GM23338 (cell line): ENCODE results near the gene PRRT1. TPM values are rescaled to one million over a fixed set of nuclear protein-coding genes. Genes with fewer than 3 reads are reported as not detected.

ENCODE experiments used
- ATAC-seq: fragments of 200-7000 bp; cut with Tn5 transposase; 3 replicates; pipeline ENCODE4 v1.9.1; 2020
- DNase-seq: peaks from one replicate; pipeline ENCODE4 v3.0.0-alpha.2; 2015; ENCODE audit warnings: low spot score
- H2AFZ ChIP-seq: fragments of 200-600 bp; sonication (generic); 2 replicates; pipeline ENCODE4 v1.8.0; 2016; ENCODE audit warnings: antibody characterized with exemption, mild to moderate bottlenecking, moderate library complexity
- H3F3A ChIP-seq: fragments of 200-600 bp; sonication (generic); replicated peaks from 2 replicates; pipeline ENCODE4 v1.8.0; 2017; ENCODE audit warnings: antibody characterized with exemption, mixed run types, low read depth
- H3K27ac ChIP-seq: fragments of 200-600 bp; sonication (generic); 2 replicates; pipeline ENCODE4 v1.6.1; 2016; ENCODE audit warnings: low read depth
- H3K27me3 ChIP-seq: fragments of 200-600 bp; sonication (generic); 2 replicates; pipeline ENCODE4 v1.8.0; 2016; ENCODE audit warnings: mild to moderate bottlenecking, mixed run types, moderate library complexity; ENCODE audit not compliant: insufficient read depth
- H3K36me3 ChIP-seq: fragments of 200-600 bp; sonication (generic); 2 replicates; pipeline ENCODE4 v1.8.0; 2016; ENCODE audit warnings: mild to moderate bottlenecking; ENCODE audit not compliant: insufficient read depth
- H3K4me1 ChIP-seq: fragments of 200-600 bp; sonication (generic); 2 replicates; pipeline ENCODE4 v1.8.0; 2016; ENCODE audit warnings: mild to moderate bottlenecking, moderate library complexity; ENCODE audit not compliant: insufficient read depth
- H3K4me2 ChIP-seq: fragments of 200-600 bp; sonication (generic); 2 replicates; pipeline ENCODE4 v1.7.1; 2017; ENCODE audit warnings: mixed run types
- H3K4me3 ChIP-seq: fragments of 200-600 bp; sonication (generic); 2 replicates; pipeline ENCODE4 v1.6.1; 2016; ENCODE audit warnings: mixed run types
- H3K79me2 ChIP-seq: fragments of 200-600 bp; sonication (generic); replicated peaks from 2 replicates; pipeline ENCODE4 v1.8.0; 2017; ENCODE audit warnings: mild to moderate bottlenecking; ENCODE audit not compliant: insufficient read depth
- H3K9me2 ChIP-seq: fragments of 200-600 bp; sonication (generic); 2 replicates; pipeline ENCODE4 v1.8.0; 2017; ENCODE audit not compliant: insufficient read depth
- H4K20me1 ChIP-seq: fragments of 200-600 bp; sonication (generic); replicated peaks from 2 replicates; pipeline ENCODE4 v1.8.0; 2017; ENCODE audit warnings: mild to moderate bottlenecking; ENCODE audit not compliant: insufficient read depth
- H3K27ac Mint-ChIP-seq: 2 replicates; pipeline ENCODE4 v1.8.0; 2020; ENCODE audit warnings: inconsistent platforms, mild to moderate bottlenecking, moderate library complexity, mixed read lengths
- H3K27me3 Mint-ChIP-seq: 3 replicates; pipeline ENCODE4 v1.8.0; 2022; ENCODE audit warnings: low read depth, mild to moderate bottlenecking, moderate library complexity, mixed read lengths, inconsistent platforms; ENCODE audit not compliant: insufficient read depth, poor library complexity
- H3K36me3 Mint-ChIP-seq: 3 replicates; pipeline ENCODE4 v1.8.0; 2021; ENCODE audit warnings: low read depth, mild to moderate bottlenecking, inconsistent platforms, moderate library complexity, mixed read lengths
- H3K4me1 Mint-ChIP-seq: 3 replicates; pipeline ENCODE4 v1.8.0; 2020; ENCODE audit warnings: mild to moderate bottlenecking, inconsistent platforms, mixed read lengths
- H3K4me3 Mint-ChIP-seq: 3 replicates; pipeline ENCODE4 v1.8.0; 2021; ENCODE audit warnings: moderate library complexity, mild to moderate bottlenecking, inconsistent platforms, mixed read lengths
- H3K9me3 Mint-ChIP-seq: 3 replicates; pipeline ENCODE4 v1.8.0; 2020; ENCODE audit warnings: moderate library complexity, mild to moderate bottlenecking, inconsistent platforms, mixed read lengths
- CTCF ChIP-seq, 2 experiments: fragments of 200-600 bp in 1 of 2; sonication (generic) in 1 of 2; conservative IDR thresholded peaks; 2 replicates each; pipeline versions ENCODE4 v1.5.1 to v1.6.1; 2016 to 2017; ENCODE audit warnings: antibody characterized with exemption in 2 of 2, low read depth in 2 of 2, mild to moderate bottlenecking in 2 of 2, moderate library complexity in 1 of 2
- EZH2 ChIP-seq: fragments of 200-600 bp; sonication (generic); IDR thresholded peaks from one replicate; pipeline ENCODE4 v1.8.0; 2017; ENCODE audit warnings: antibody characterized with exemption, mild to moderate bottlenecking, low read depth; ENCODE audit not compliant: unreplicated experiment
- JUNB ChIP-seq: IDR thresholded peaks from one replicate; pipeline ENCODE4 v1.6.1; 2016; ENCODE audit warnings: antibody characterized with exemption; ENCODE audit not compliant: unreplicated experiment
- NANOG ChIP-seq: IDR thresholded peaks from 2 replicates; pipeline ENCODE4 v1.6.1; 2016; ENCODE audit warnings: antibody characterized with exemption, borderline replicate concordance
- REST ChIP-seq: IDR thresholded peaks from one replicate; pipeline ENCODE4 v1.6.1; 2018; ENCODE audit warnings: antibody characterized with exemption; ENCODE audit not compliant: unreplicated experiment
- STAT1 ChIP-seq: IDR thresholded peaks from one replicate; pipeline ENCODE4 v1.6.1; 2016; ENCODE audit warnings: antibody characterized with exemption; ENCODE audit not compliant: unreplicated experiment
- ZNF331 ChIP-seq: fragments of 250-450 bp; sonication (Bioruptor Pico); IDR thresholded peaks from 2 replicates; pipeline ENCODE4 v1.5.0; 2020; ENCODE audit warnings: low read depth, mild to moderate bottlenecking, moderate library complexity
- polyA plus RNA-seq: library from polyadenylated mRNA; unstranded; fragments of >200 nt; fragmentation: Nextera tagmentation; extraction: Ambion mirVana; gene quantifications from 2 replicates; pipeline ENCODE4 v1.2.1, GENCODE V29; 2016
- total RNA-seq: library from RNA; depleted of rRNA; stranded (reverse); fragments of >200 nt; shearing (Covaris generic); gene quantifications from 2 replicates; pipeline ENCODE4 v1.2.3, GENCODE V29; 2014

Gene PRRT1
- total and polyA plus RNA-seq, 2 experiments from 2014 or later: 2.7 TPM; not detected in 1

GRCh38 chr6:32181148-32181702 is 29.5 kb upstream of the PRRT1 start (continued):
- no peak for TF ChIP-seq REST
- TF ChIP-seq EZH2: no peak
- no peak for TF ChIP-seq NANOG
- no peak for TF ChIP-seq STAT1
- TF ChIP-seq JUNB: no peak

- Mint-ChIP-seq H3K4me1 (peaks cover 31% of the 10 kb centered on the region), H3K36me3 (peaks cover 46% of the 10 kb centered on the region), H3K4me3 (peak overlapping the region; percentile 79), H3K27me3 (peaks cover 22% of the 10 kb centered on the region), H3K27ac (no peak overlapping the region), H3K9me3 (no peaks in the 10 kb centered on the region)
- no peak overlapping the region for H3K27ac ChIP-seq
- H3K36me3 ChIP-seq: peaks cover 2% of the 10 kb centered on the region; the same call in 1 of the 2 replicates
- H3K79me2 ChIP-seq: peaks cover 22% of the 10 kb centered on the region
- no peaks in the 10 kb centered on the region for H4K20me1 ChIP-seq
- no peaks in the 10 kb centered on the region for H3K27me3 ChIP-seq
- no peak for TF ChIP-seq JUNB
- TF ChIP-seq CTCF (conservative IDR thresholded peaks at IDR 0.05; ENCODE audit: low read depth in 2 of 2): no peak
- no peak for TF ChIP-seq ZNF331 (CRISPR knock-in tag)
- no peak for TF ChIP-seq EZH2
- no peak for TF ChIP-seq STAT1
- no peaks in the 10 kb centered on the region for H3K9me2 ChIP-seq
- no peak overlapping the region for H3K4me3 ChIP-seq
- DNase-seq (no peak), ATAC-seq (no peak)
- H3K4me2 ChIP-seq: no peak overlapping the region
- H2AFZ ChIP-seq: no peak overlapping the region
- H3K4me1 ChIP-seq: peaks cover 16% of the 10 kb centered on the region
- 0 out of 2 replicates have a peak, but pooled peaks cover 7% of the 10 kb centered on the region for H3F3A ChIP-seq
These were observed 28.1 kb upstream of the PRRT1 start for GRCh38 chr6:32179766-32180405.
